ENCODE data around the gene WASF2.

Gene WASF2

DNA sequence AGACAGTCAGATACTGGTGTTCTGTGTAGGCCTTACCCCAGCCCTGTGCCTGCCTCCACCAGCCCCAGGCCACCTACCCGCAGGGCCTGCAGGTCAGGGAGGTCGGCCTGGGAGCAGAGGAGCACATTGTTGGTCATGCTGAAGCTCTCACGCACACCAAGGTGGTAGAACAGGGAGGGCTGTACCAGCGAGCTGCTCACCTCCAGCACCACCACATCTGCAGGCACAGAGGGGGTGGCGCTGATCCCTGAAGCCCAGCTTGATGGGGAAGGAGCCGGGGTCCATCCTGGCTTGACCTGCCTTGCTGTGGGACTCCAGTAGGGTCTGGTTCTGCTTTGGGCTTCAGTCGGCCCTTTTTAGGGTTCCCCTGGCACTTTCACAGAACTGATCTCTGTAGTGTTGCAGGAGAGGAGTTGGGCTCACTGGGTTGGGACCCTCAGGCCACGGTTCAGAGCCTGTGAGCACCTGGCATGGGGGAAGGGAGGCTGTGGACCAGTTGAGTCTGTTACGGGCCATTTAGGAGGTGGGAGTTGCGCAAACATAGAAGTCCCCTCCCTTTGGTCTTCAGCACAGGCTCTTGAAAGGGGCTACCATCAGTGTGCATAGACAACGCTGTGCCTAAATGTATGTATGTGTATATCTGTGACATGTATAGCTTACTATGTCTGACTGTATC is 125.1 kb downstream of the WASF2 start:
- no peak for TF ChIP-seq FOXP2 (optimal IDR thresholded peaks at IDR 0.05; ENCODE audit: borderline replicate concordance, extremely low read depth, extremely low read length, insufficient read depth)
- TF ChIP-seq SIN3A (IDR thresholded peaks at IDR 0.05; ENCODE audit: borderline replicate concordance, insufficient read depth, low read length), result no peak
- no peak for TF ChIP-seq REST (IDR thresholded peaks at IDR 0.05; ENCODE audit: insufficient read depth in 1 of 2, low read depth in 2 of 2, low read length in 2 of 2)
- no peak for TF ChIP-seq POLR2AphosphoS5 (IDR thresholded peaks at IDR 0.05; ENCODE audit: low read depth, low read length)
- no peak for TF ChIP-seq TAF1 (IDR thresholded peaks at IDR 0.05; ENCODE audit: borderline replicate concordance, insufficient read depth, low read length)

- TF ChIP-seq TAF1 (IDR thresholded peaks at IDR 0.05; ENCODE audit: borderline replicate concordance, insufficient read depth, low read length), result no peak
- TF ChIP-seq POLR2AphosphoS5 (IDR thresholded peaks at IDR 0.05; ENCODE audit: low read depth, low read length), result no peak
- TF ChIP-seq REST (IDR thresholded peaks at IDR 0.05; ENCODE audit: insufficient read depth in 1 of 2, low read depth in 2 of 2, low read length in 2 of 2), result no peak
- TF ChIP-seq SIN3A (IDR thresholded peaks at IDR 0.05; ENCODE audit: borderline replicate concordance, insufficient read depth, low read length), result no peak
Measured at GRCh38 chr1:27363766-27364695, 125.9 kb downstream of the WASF2 start.

DNA sequence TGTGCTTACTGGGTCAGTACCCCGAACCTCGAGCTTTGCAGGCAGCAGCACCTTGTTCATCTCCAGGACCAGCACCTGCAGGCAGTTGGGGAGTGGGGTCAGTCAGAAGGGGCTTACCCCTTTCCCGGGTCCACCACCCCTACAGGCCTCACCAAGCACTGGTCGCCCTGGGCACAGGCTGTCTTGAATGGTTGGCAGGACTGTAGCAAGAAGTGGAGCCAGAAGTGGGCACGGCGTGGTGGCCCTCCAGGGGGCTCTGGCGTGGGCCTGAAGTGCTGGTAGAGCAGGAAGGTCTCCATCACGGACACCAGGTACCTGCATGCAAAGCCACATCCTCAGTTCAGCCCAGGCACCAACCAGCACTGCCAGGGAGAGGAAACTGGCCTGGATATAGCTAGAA is 128.4 kb downstream of the WASF2 start:
- TF ChIP-seq POLR2AphosphoS5 (IDR thresholded peaks at IDR 0.05; ENCODE audit: low read depth, low read length) (no peak), REST (IDR thresholded peaks at IDR 0.05; ENCODE audit: insufficient read depth in 1 of 2, low read depth in 2 of 2, low read length in 2 of 2) (no peak), SIN3A (IDR thresholded peaks at IDR 0.05; ENCODE audit: borderline replicate concordance, insufficient read depth, low read length) (no peak), TAF1 (IDR thresholded peaks at IDR 0.05; ENCODE audit: borderline replicate concordance, insufficient read depth, low read length) (no peak), FOXP2 (optimal IDR thresholded peaks at IDR 0.05; ENCODE audit: borderline replicate concordance, extremely low read depth, extremely low read length, insufficient read depth) (no peak)

- no peak for TF ChIP-seq REST (IDR thresholded peaks at IDR 0.05; ENCODE audit: insufficient read depth in 1 of 2, low read depth in 2 of 2, low read length in 2 of 2)
- no peak for TF ChIP-seq POLR2AphosphoS5 (IDR thresholded peaks at IDR 0.05; ENCODE audit: low read depth, low read length)
- TF ChIP-seq TAF1 (IDR thresholded peaks at IDR 0.05; ENCODE audit: borderline replicate concordance, insufficient read depth, low read length), result no peak
- TF ChIP-seq FOXP2 (optimal IDR thresholded peaks at IDR 0.05; ENCODE audit: borderline replicate concordance, extremely low read depth, extremely low read length, insufficient read depth), result no peak
- no peak for TF ChIP-seq SIN3A (IDR thresholded peaks at IDR 0.05; ENCODE audit: borderline replicate concordance, insufficient read depth, low read length)
Measured at GRCh38 chr1:27361044-27361402, 128.9 kb downstream of the WASF2 start.

Data from PFSK-1 (cell line).